HG02763 (cell line): ENCODE measurements around the gene MEIOC.
A peak's percentile ranks its signal among the peaks of the same experiment; 100 is the strongest.
"Not testable (repeated sequence)": the region's sequence is repeated elsewhere in the genome, so short reads cannot be mapped to it uniquely, and the experiment has no call there.

Source experiments
- ATAC-seq: cut with Tn5 transposase; IDR thresholded peaks from one replicate; pipeline ENCODE4 v1.9.1; 2021; ENCODE audit warnings: mild to moderate bottlenecking, moderate library complexity; ENCODE audit not compliant: unreplicated experiment

The MEIOC gene

GRCh38 chr17:44646280-44646679, 10.0 kb upstream of the MEIOC start:
- no peak for ATAC-seq

GRCh38 chr17:44647736-44648135, 8.5 kb upstream of the MEIOC start:
- no peak for ATAC-seq

GRCh38 chr17:44648963-44649362, 7.3 kb upstream of the MEIOC start:
- ATAC-seq = no peak

GRCh38 chr17:44651228-44651627, 5.0 kb upstream of the MEIOC start:
- no peak for ATAC-seq

GRCh38 chr17:44652727-44653126, 3.5 kb upstream of the MEIOC start:
- no peak for ATAC-seq

- no peak for ATAC-seq
Observed at GRCh38 chr17:44653384-44653783, 2.9 kb upstream of the MEIOC start.

GRCh38 chr17:44653954-44654353, 2.3 kb upstream of the MEIOC start:
- no peak for ATAC-seq

- no peak for ATAC-seq
Observed at GRCh38 chr17:44661835-44662234, 5.6 kb downstream of the MEIOC start.

GRCh38 chr17:44663095-44663494, 6.8 kb downstream of the MEIOC start:
- no peak for ATAC-seq

- ATAC-seq = no peak
Observed at GRCh38 chr17:44664867-44665266, 8.6 kb downstream of the MEIOC start.

- no peak for ATAC-seq
Observed at GRCh38 chr17:44666006-44666405, 9.7 kb downstream of the MEIOC start.

- no peak for ATAC-seq
Observed at GRCh38 chr17:44672479-44673093, 16.3 kb downstream of the MEIOC start.

GRCh38 chr17:44673893-44674292, 17.6 kb downstream of the MEIOC start:
- ATAC-seq = no peak

- no peak for ATAC-seq
Observed at GRCh38 chr17:44677136-44677535, 20.9 kb downstream of the MEIOC start.

GRCh38 chr17:44683303-44683702, 27.0 kb downstream of the MEIOC start:
- not testable (repeated sequence) for ATAC-seq

GRCh38 chr17:44687756-44688155, 31.5 kb downstream of the MEIOC start:
- ATAC-seq = no peak

- no peak for ATAC-seq
Observed at GRCh38 chr17:44688200-44688599, 31.9 kb downstream of the MEIOC start.

GRCh38 chr17:44688675-44689476, 32.6 kb downstream of the MEIOC start:
- ATAC-seq = peak; percentile 9

- peak; percentile 83 for ATAC-seq
Observed at GRCh38 chr17:44689477-44690217, 33.4 kb downstream of the MEIOC start, which contains the start of gene CCDC43. Gene CCDC43, minus strand, starts transcription at chr17:44689776. Its CDS starts 23 bp downstream, at chr17:44689753.

GRCh38 chr17:44690746-44691306, 34.6 kb downstream of the MEIOC start:
- not testable (repeated sequence) for ATAC-seq

- ATAC-seq = no peak
Observed at GRCh38 chr17:44693609-44694008, 37.3 kb downstream of the MEIOC start.
